HG03108 (cell line): ENCODE data around the gene CTNNA3.

Experiments used
- ATAC-seq: cut with Tn5 transposase; IDR thresholded peaks from one replicate; pipeline ENCODE4 v1.9.1; 2021; ENCODE audit warnings: moderate library complexity; ENCODE audit not compliant: unreplicated experiment

The CTNNA3 gene

DNA sequence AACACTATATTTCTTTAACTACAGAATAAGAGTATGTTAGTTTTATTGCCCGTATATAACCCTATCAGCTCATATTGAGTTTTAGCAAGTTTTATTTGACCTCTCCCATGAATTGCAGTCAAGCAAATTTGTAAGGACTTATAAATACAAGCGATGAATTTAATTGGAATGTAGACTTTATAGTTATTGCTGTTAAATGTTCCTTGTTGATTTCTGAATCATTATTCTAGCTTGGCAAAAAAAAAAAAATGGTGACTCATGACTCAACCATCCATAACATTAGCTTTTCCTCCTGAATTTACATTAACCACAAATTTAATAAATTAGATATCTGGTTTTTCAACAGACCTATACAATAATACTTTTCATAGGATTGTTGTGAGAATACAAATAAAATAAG lies 1104.1 kb downstream of the CTNNA3 start:
- ATAC-seq, result no peak

DNA sequence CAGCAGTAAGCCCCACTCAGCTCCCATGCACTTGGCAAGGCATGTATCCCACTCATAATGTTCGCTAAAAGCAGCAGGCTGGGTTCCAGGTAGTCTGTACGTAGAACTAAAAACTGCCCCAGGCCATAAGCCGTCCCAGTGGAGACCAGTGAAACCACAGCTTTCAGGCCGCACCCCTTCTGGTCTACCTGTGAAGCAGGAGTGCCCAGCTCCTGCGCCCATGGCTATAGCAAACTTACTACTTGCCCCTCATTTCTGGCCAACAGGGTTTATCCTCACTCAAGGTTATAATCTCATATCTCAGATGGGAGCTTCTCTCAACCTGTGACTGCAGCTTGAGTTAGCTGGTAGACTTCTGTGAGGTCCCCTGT lies 1108.3 kb downstream of the CTNNA3 start:
- ATAC-seq, result no peak

DNA sequence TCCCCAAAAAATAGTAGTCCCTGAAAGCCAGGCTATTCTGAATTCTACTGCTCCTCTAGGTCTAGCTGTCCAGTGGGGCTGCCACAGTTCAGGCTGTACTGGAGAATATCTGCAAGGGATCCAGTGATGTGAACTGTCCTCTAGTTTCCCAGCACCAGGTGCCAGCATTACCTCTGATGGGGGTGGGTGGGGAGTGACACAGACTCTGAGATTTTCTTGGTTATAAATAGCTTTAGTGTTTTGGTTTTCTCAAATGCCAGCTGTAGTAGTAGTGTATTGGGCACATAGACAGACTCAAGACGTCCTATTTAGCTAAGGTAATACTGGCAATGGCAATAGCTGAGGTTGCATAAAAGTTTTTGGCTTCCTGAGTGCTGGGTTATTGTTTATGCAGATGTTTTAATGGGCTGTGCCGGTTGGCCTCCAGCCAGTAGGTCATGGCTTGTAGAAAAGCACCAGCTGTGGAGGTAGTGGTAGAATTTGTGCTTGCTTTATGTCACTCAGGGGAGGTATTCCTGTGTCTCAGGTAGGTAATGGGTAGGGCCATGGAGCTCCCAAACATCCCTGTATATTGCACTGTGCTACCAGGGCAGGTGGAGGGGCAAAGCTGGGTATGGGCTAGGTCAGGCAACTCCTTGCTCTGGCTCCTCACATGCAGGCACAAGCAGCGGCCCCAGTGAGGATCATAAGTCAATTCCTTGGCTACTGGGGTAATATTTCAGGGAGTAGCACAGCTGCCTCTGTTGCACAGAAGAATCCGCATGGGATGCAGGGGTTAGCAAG lies 1108.9 kb downstream of the CTNNA3 start:
- no peak for ATAC-seq

DNA sequence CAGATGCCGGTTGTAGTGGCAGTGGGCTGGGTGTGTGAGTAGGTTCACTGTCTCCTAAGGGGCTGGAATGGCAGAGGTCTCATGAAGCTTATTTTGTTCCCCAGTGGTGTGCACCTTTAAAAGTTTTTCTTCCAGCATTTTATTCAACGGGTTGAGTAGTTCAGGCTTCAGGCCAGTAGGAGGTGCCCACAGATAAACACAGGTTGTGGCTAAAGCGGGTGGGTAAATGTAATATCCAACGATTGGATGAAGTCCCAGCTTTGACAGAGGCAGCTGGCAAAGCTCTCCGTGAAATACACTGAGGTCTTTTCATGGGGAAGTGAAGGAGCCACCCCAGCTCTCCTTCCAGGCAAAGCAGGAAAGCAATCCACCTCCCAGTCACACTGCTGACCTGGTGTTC lies 1109.9 kb downstream of the CTNNA3 start:
- ATAC-seq, result no peak

DNA sequence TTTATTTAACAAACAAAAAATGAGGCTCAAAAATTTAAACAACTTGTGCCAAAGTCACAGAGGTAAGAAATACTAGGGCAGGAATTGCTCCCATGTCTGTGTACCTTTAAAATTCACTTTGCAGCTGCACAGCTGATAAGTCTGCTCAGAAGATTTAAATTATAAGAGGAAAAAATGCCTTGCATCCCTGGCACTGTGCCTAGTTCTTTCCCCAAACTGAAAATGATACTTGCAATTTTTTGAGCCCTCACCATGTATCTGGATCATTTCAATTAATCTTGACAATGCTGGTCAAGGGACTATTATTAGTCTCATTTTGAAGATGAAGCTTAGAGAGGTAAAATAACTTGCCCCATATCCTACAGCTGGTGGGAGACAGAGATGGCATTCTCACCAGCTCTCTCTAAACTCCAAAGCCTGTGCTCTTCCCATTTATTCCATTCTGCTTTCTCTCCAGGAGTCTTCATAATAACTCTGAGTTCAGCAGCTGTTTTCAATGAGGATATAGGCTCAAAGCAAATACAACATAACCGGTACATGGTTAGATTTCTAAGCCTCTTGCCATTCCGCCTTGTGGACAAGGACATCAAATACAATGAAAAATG lies 1120.6 kb downstream of the CTNNA3 start:
- ATAC-seq, result no peak

DNA sequence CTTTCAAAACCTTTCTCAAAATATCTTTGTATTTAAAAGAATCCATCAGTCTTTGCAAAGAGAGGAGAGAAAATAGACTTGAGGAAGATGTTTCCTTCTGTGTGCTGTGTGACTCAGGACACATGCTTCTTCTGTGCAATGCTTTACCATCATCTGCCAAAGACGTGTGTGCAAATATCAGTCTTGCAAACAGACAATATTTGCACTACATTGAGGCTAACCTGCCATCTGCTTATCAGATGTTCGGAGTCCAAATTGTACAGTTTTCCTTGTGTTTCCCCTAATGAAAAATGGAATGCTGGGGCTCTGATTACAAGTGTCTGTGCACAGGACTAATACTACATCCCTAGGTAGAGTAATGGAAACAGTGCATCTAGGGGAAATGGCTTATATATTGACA lies 1123.3 kb downstream of the CTNNA3 start:
- ATAC-seq, result no peak

DNA sequence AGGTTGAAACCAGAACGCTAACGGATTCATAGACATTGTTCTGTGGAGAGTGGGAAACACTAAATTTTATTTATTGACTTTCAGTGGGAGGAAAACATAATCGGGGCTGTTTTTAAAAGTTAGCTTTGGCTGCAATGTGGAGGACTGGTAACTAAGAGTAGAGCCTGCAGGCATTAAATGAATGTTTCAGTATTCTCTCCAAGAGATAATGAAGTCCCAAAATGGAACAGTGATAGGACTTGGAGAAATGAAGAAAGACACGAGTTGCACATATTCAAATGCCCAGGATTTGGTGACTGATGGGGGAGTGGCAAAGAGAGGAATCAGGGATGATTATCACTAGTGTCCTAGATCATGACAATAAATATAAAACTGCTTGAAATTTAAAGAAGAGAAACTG lies 1130.0 kb downstream of the CTNNA3 start:
- no peak for ATAC-seq

DNA sequence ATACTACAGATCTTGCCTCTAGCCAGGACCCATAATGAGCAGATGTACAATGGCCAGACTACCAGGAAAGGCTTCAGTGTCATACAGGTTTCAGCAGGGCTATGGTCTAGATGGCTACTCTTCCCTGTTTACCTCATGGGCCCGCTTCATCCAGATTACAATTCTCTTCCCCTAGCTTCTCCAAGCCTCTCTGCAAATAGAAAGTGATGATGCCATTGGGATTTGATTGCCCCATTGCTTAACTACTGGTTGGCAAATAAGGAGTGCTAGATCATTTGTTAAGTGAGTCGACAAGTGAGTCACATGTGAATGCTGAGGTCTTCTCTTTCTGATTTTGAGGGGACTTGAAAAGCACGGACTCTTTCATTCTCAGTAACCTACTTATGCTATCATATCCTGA lies 1131.7 kb downstream of the CTNNA3 start:
- ATAC-seq, result no peak

DNA sequence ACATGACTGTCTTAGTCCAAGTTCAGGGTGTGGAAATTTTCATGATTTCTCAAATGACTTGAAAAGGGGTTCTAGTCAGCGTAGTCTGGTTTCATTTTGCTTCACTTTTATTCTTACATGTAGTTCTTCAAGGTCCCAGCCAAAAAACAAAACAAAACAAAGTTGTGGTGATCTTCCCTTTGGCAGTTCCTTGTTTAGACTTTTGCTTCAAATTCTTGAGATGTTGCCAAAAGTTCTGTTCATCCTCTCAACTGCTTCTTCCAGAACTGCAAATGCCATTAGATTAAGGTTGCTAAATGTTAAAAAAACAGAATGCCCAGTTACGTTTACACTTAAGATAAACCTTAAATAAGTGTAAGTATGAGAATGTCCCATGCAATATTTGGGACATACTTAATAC lies 1140.9 kb downstream of the CTNNA3 start:
- ATAC-seq, result no peak

DNA sequence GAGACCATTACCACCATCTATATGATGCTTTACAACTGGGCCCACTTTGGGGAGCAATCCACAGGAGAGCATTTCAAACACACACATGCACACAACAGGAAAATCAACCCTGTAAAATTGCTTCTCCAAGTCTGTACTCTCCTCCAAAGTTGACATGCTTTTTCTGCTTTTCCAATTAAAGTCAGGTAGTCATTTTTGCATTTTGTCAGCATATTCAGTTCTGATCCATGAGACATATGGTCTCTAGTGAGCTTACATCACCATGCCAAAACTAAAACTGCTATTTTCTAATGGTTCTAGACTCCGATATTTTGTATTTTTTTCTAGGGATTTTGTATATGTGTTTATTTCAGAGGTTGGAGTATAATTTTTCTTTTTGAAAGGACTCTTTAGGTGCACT lies 1143.7 kb downstream of the CTNNA3 start:
- no peak for ATAC-seq

DNA sequence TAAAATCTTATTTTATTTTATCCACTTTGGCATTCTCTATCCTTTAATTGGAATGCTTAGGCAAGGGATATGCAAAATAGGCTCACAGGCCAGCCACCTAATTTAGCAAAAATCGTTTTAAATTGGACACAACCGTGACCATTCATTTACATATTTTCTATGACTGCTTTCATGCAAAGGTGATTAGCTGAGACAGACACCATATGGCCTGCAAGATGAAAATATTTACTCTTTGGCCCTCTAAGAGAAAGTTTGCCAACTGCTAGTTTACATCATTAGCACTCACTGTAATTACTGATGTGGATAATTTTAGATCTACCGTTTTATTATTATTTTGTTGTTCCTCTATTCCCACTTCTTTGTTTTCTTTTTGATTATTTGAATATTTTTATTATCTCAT lies 1145.6 kb downstream of the CTNNA3 start:
- no peak for ATAC-seq

DNA sequence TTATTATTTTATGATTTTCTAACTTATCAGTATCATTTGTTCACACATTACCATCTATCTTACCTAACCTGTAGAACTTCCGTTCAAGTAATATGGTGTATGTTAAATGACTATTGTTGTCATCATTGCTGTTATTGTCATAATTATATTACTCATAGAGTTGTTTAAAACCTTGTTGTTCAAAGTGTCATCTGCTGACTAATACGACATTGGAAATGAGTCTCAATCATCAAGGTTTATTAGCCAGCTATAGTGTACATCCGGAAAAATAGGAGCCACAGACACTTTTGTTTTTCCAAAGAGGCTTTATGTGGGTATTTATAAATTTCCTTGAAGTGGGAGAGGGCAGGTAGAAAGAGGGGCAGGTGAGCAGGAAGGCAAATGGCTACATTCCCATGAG lies 1157.1 kb downstream of the CTNNA3 start:
- no peak for ATAC-seq

DNA sequence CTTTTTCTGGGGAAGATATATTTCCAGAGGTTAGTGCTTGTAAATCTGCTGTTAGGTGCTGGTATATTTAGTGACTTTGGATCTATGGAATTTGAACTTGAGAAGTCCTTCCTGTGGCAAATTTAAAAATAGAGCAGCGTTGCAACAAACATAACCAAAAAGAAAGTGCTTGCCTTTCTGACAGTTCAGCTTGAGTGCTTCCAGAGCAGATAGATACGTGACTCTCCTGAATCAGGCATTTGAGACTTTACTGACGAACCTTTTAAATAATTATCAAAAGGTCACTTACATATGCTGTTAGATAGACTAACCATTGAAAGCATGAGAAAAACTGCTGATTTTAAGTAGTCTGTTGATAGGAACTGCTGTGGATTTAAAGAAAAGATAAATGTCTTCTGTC lies 1157.6 kb downstream of the CTNNA3 start:
- no peak for ATAC-seq

DNA sequence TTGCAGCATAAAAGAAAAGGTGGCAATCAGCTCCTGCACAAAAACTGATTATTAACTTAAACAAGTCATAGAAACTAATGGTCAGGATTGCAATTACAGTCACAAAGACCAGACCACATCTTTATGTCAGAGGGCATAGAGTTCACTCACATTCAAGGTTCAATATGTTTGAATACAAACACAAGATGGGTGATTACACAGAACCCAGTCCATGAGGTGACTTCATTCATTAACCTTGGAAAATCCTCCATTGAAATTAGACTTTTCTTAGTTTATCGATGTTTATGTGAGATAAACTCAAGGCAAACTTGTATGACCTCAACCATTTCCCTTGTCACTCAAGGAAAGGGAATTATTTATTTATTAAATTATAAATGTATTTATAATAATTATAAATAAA lies 1158.8 kb downstream of the CTNNA3 start:
- ATAC-seq, result no peak

DNA sequence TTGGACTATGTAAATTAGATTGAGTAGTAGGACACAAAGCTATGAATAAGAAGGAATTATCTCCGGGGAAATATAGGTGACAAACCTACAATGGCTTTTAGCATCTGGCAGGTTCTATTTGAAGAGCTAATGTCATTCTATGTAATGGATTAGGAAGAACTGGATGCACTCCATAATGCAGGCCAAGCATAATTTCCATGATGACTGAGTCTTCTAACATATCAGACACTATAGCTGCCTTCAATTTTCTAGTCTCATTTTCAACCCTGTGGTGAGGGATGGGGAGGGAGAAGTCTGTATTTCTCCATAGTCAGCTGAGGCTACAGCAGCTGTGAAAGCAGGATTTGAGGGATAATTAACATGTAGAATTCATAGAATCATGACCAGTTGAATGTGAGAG lies 1160.6 kb downstream of the CTNNA3 start:
- ATAC-seq, result no peak

DNA sequence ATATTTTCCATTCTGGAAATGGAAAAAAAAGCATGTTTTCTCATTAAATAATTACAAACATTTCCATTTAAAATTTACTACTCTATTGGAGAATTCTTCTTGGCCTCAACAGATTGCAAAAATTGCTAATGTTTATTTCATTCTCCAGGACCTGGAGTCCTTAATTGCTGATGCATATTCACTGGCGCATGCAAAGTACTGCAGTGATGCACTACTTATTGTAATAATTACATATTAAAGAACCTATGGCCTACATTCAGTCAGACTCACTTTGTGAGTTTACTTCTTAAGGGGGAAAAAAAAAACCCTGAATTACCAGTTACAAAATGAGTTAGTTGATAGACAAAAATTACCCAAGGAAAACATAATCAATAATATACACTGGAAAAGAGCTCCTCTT lies 1161.1 kb downstream of the CTNNA3 start:
- ATAC-seq, result no peak

DNA sequence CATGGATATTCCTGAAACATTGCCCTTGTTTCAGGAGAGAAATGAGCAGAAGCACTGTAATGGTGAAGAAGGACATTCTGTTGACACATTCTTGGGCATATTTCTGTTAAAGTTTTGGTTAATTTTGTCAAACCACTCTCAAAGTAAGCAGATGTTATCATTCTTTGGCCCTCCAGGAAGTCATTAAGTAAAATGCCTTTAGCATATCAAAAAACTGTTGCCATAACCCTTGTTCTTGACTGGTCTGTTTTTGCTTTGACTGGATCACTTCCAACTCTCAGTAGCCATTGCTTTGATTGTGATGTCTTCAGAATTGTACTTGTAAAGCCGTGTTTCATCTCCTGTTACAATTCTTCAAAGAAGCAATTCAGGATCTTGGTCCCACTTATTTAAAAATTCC lies 1174.5 kb downstream of the CTNNA3 start:
- no peak for ATAC-seq

DNA sequence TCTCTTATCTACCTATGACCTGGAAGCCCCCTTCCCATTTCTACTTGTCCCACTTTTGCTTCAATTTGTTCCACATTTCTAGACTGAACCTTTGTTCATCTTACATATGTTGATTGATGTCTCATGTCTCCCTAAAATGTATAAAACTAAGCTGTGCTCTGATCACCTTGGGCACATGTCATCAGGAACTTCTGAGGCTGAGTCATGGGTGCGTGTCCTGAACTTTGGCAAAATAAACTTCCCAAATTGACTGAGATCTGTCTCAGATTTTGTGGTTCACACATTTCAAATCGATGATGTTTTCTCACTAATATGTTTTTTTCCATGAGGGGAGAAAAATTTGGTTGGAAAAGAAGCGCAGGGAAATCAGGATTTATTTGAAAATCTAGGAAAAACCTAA lies 1176.4 kb downstream of the CTNNA3 start:
- no peak for ATAC-seq

DNA sequence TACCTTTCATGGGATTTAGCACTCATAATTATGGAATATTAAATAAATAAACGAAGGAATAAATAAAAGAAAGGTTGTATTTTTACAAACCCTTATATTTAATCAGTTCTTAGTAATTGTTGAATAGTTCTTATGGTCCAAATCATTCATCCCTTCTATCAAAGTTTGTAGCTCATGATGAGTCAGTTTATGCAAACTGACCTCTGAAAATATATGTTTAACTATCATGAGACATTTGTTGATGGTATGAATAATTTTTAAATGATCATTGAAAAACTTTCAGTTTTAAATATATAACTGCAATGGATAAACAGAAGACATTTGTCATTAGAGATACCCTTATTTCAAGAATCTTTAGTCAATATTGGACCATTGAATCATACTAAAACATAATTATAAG lies 1181.3 kb downstream of the CTNNA3 start:
- ATAC-seq, result no peak

DNA sequence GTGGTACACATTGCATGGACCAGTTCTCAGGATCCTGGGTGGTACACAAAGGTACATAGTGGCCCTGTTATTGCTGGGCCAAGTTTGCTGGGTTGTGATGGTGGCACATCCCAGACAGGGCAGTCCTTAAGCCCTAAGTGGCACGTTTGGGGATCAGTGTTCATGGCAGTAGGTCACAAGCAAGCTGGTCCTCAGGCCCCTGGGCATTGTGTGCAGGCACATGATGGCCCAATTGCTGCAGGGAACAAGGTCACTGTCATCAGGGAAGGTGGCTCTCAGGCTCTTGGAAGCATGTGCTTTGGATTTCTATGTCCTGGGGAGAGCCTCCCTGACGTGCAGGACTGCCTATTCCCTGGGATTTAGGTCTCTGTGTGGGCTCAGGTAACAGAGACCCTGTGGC lies 1182.5 kb downstream of the CTNNA3 start:
- ATAC-seq, result no peak

DNA sequence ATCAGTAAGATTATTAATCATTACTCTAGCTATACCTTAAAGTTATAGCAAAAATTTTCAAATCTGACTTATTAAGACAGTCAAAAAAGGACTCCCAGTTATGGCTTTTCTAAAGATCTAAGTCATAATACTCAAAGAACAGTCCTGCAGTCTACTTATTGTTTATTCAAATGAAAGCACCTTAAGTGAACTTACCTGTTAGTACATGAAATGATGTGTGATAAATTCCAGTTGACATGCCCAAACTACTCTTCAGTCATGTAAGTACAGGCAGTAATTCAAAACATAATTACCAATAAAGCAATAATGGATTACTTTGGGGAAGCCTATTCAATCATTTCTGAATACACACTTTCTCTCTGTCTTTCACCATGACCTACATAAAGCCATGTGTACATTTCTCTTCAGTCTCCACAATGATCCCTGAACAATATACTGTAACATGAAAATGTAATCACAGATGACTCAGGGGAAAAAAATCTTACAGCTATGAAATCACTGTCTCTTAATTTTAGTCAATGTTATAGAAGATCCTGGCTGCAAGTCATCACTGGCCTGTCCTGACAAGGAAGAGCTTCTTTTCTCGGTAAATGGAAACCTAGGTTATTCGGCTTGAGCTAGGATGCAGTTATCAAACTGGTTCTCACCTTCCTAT lies 1190.9 kb downstream of the CTNNA3 start:
- ATAC-seq, result no peak

DNA sequence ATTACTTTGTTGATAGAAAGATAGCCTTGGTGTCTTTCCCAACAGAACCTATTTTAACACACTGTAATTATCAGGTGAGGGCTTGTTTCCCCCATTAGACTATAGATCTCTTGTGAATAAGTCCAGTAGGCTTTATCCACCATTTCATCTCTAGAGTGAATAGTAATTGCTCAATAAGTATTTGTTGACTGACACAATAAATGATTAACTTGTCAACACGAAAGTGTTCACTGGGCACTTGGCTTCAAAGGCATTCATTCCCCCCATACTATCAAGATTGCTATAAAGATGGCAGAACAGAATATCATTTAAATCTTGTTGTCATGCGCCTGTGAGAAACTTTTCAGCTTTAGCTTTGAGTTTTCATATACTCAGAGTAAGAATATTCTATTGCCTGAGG lies 1194.6 kb downstream of the CTNNA3 start:
- no peak for ATAC-seq
